HUES6 (cell line): ENCODE results near the gene PTPN14.

Experiments used
- H3K27ac ChIP-seq: 2 replicates; pipeline ENCODE4 v1.7.0; 2013; ENCODE audit warnings: low read depth, mild to moderate bottlenecking, low read length, inconsistent platforms
- H3K27me3 ChIP-seq: 2 replicates; pipeline ENCODE4 v1.6.1; 2013; ENCODE audit warnings: low read length; ENCODE audit not compliant: control insufficient read depth, insufficient read depth
- H3K36me3 ChIP-seq: 2 replicates; pipeline ENCODE4 v1.6.1; 2013; ENCODE audit warnings: low read length; ENCODE audit not compliant: control insufficient read depth, insufficient read depth
- H3K4me1 ChIP-seq: 2 replicates; pipeline ENCODE4 v1.6.1; 2013; ENCODE audit warnings: low read length; ENCODE audit not compliant: control insufficient read depth, insufficient read depth
- H3K4me3 ChIP-seq: 2 replicates; pipeline ENCODE4 v1.5.1; 2013; ENCODE audit warnings: low read depth, low read length
- H3K9ac ChIP-seq: one replicate; pipeline ENCODE4 v1.6.1; 2013; ENCODE audit warnings: mild to moderate bottlenecking, low read length
- H3K9me3 ChIP-seq: 2 replicates; pipeline ENCODE4 v1.6.1; 2013; ENCODE audit warnings: low read depth, low read length; ENCODE audit not compliant: control insufficient read depth, insufficient read depth

PTPN14 gene

GRCh38 chr1:214420833-214421232 is 130.6 kb downstream of the PTPN14 start:
- Histone ChIP-seq H3K36me3 (no peaks in the 10 kb centered on the region), H3K9me3 (no peaks in the 10 kb centered on the region), H3K27me3 (no peaks in the 10 kb centered on the region), H3K27ac (peak overlapping the region; percentile 34), H3K4me3 (no peak overlapping the region), H3K9ac (no peak overlapping the region), H3K4me1 (peaks cover 45% of the 10 kb centered on the region)

- no peak overlapping the region for H3K4me3 ChIP-seq
- H3K27me3 ChIP-seq: no peaks in the 10 kb centered on the region
- peak overlapping the region; percentile 34 for H3K27ac ChIP-seq
- H3K9me3 ChIP-seq: no peaks in the 10 kb centered on the region
- no peak overlapping the region for H3K9ac ChIP-seq
- no peaks in the 10 kb centered on the region for H3K36me3 ChIP-seq
- H3K4me1 ChIP-seq: peaks cover 50% of the 10 kb centered on the region
Measured at GRCh38 chr1:214420341-214420740, 131.1 kb downstream of the PTPN14 start.

DNA sequence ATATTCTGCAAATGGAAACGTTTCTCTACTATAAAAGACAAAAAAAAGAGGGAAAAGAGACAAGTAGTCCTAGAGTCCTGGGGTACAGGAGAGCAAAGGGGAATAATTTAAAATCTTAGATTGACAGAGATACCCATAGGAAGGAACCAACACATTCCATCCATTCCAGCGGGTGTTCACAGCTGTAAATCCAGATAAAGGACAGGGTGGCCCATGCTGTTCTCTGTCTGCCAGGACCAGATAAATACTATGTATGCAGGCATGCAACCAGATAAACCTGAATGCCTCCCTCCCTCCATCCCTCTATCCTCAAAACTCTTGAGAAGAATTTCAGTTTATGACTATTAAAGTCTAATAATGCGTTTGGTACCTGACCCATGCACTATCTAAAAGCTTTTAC is 131.8 kb downstream of the PTPN14 start:
- Histone ChIP-seq H3K9me3 (no peaks in the 10 kb centered on the region), H3K27me3 (no peaks in the 10 kb centered on the region), H3K36me3 (no peaks in the 10 kb centered on the region), H3K9ac (peak overlapping the region; percentile 37), H3K4me3 (no peak overlapping the region), H3K4me1 (peaks cover 56% of the 10 kb centered on the region), H3K27ac (peak overlapping the region; percentile 34; the same call in 1 of the 2 replicates)

GRCh38 chr1:214418391-214418790 is 133.0 kb downstream of the PTPN14 start:
- no peaks in the 10 kb centered on the region for H3K36me3 ChIP-seq
- no peak overlapping the region for H3K9ac ChIP-seq
- H3K27me3 ChIP-seq: no peaks in the 10 kb centered on the region
- peaks cover 57% of the 10 kb centered on the region for H3K4me1 ChIP-seq
- no peak overlapping the region for H3K4me3 ChIP-seq
- peak overlapping the region; percentile 22; the same call in 1 of the 2 replicates for H3K27ac ChIP-seq
- no peaks in the 10 kb centered on the region for H3K9me3 ChIP-seq

GRCh38 chr1:214417545-214418210 is 133.7 kb downstream of the PTPN14 start:
- Histone ChIP-seq H3K9me3 (no peaks in the 10 kb centered on the region), H3K27ac (peak overlapping the region; percentile 22; the same call in 1 of the 2 replicates), H3K4me1 (peaks cover 50% of the 10 kb centered on the region), H3K36me3 (no peaks in the 10 kb centered on the region), H3K9ac (no peak overlapping the region), H3K27me3 (no peaks in the 10 kb centered on the region), H3K4me3 (no peak overlapping the region)

GRCh38 chr1:214416858-214417257 is 134.5 kb downstream of the PTPN14 start:
- Histone ChIP-seq H3K27me3 (no peaks in the 10 kb centered on the region), H3K36me3 (peaks cover 2% of the 10 kb centered on the region; the same call in 1 of the 2 replicates), H3K4me3 (no peak overlapping the region), H3K9me3 (no peaks in the 10 kb centered on the region), H3K4me1 (peaks cover 45% of the 10 kb centered on the region), H3K27ac (no peak overlapping the region), H3K9ac (no peak overlapping the region)

- no peak overlapping the region for H3K9ac ChIP-seq
- peaks cover 45% of the 10 kb centered on the region for H3K4me1 ChIP-seq
- no peak overlapping the region for H3K27ac ChIP-seq
- H3K27me3 ChIP-seq: no peaks in the 10 kb centered on the region
- peaks cover 2% of the 10 kb centered on the region; the same call in 1 of the 2 replicates for H3K36me3 ChIP-seq
- no peaks in the 10 kb centered on the region for H3K9me3 ChIP-seq
- H3K4me3 ChIP-seq: no peak overlapping the region
Measured at GRCh38 chr1:214416417-214416816, 135.0 kb downstream of the PTPN14 start.

DNA sequence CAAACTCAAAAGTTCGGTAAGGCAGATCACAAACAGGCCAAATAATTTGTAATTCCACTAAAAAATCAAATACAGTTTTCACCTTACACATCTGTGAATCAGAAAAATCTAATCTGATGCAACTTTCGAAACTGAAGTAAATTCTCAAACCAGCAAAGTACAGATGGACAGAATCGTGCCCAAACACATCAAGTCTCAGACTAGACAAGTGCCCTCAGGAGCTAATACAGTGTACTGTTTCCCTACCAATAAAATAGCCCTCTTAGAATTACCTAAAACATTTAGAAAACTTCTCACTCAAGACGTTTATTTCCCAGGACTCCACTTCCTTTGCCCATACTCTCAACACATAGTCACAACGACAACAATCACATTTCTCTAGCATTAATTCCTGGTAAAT is 136.3 kb downstream of the PTPN14 start:
- H3K4me1 ChIP-seq: peaks cover 35% of the 10 kb centered on the region
- no peak overlapping the region for H3K27ac ChIP-seq
- no peaks in the 10 kb centered on the region for H3K27me3 ChIP-seq
- no peak overlapping the region for H3K4me3 ChIP-seq
- no peaks in the 10 kb centered on the region for H3K9me3 ChIP-seq
- H3K36me3 ChIP-seq: peaks cover 8% of the 10 kb centered on the region; the same call in 1 of the 2 replicates
- no peak overlapping the region for H3K9ac ChIP-seq

DNA sequence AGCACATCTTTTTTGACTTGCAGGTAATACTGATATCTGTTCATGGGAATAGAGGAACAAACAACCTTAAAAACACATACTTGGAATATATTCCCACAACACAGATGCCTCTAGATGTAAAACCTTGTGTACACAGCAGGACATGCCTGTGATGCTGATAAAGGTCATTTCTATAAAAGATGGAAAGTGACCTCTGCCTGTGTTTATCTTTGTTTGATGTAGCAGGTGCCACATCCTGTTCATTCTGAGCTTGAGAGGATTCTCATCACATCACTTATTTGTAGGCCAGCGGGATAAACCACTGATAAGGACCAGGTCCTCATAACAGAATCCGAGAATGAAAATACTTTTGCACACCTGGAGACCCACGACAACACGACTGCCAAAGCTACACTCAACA is 136.7 kb downstream of the PTPN14 start:
- Histone ChIP-seq H3K27me3 (no peaks in the 10 kb centered on the region), H3K9me3 (no peaks in the 10 kb centered on the region), H3K36me3 (peaks cover 13% of the 10 kb centered on the region; the same call in 1 of the 2 replicates), H3K4me1 (peaks cover 30% of the 10 kb centered on the region), H3K4me3 (no peak overlapping the region), H3K9ac (no peak overlapping the region), H3K27ac (no peak overlapping the region)

- no peak overlapping the region for H3K27ac ChIP-seq
- peaks cover 21% of the 10 kb centered on the region for H3K4me1 ChIP-seq
- H3K9me3 ChIP-seq: no peaks in the 10 kb centered on the region
- no peak overlapping the region for H3K4me3 ChIP-seq
- peaks cover 20% of the 10 kb centered on the region; the same call in 1 of the 2 replicates for H3K36me3 ChIP-seq
- H3K9ac ChIP-seq: no peak overlapping the region
- H3K27me3 ChIP-seq: no peaks in the 10 kb centered on the region
Measured at GRCh38 chr1:214413315-214413714, 138.1 kb downstream of the PTPN14 start.

DNA sequence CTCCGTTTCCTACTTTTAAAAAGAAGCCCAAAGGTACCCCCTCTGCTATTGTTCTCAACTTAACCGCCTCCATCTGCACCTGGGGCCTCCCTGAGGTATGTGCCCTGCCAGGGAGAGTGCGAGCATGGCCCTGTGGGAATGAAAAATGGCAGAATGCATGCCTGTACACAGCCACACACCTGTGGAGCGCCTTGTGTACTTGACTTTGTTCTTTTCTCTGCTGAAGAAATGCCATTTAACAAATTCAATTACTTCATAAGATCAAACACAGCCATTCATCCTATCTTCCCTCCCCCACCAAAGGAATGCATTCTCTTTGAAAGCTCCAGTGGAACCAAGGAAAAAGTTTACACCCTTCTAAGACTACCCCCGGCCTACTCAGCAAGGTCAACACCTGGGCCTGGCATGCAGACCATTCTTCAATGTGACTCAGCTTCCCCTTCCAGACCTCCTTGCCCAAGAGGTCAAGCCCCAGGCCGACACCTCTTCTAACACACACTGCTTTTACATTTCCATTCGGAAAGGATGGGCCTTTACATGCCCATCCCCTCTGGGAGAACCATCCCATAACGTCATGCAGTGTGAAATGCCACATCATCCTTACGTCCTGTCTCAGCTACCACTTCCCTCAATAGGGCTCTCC is 146.7 kb downstream of the PTPN14 start:
- Histone ChIP-seq H3K27me3 (no peaks in the 10 kb centered on the region), H3K9ac (peak overlapping the region; percentile 3), H3K4me3 (no peak overlapping the region), H3K27ac (peak overlapping the region; percentile 76), H3K36me3 (peaks cover 28% of the 10 kb centered on the region), H3K9me3 (no peaks in the 10 kb centered on the region), H3K4me1 (peaks cover 37% of the 10 kb centered on the region)
